NCI-H1105 (cell line): Measurements from ENCODE around the gene PSRC1.

Source experiments
- DNase-seq: peaks from one replicate; lab custom pipeline; 2025; lab: John Stamatoyannopoulos, UW

PSRC1 gene

DNA sequence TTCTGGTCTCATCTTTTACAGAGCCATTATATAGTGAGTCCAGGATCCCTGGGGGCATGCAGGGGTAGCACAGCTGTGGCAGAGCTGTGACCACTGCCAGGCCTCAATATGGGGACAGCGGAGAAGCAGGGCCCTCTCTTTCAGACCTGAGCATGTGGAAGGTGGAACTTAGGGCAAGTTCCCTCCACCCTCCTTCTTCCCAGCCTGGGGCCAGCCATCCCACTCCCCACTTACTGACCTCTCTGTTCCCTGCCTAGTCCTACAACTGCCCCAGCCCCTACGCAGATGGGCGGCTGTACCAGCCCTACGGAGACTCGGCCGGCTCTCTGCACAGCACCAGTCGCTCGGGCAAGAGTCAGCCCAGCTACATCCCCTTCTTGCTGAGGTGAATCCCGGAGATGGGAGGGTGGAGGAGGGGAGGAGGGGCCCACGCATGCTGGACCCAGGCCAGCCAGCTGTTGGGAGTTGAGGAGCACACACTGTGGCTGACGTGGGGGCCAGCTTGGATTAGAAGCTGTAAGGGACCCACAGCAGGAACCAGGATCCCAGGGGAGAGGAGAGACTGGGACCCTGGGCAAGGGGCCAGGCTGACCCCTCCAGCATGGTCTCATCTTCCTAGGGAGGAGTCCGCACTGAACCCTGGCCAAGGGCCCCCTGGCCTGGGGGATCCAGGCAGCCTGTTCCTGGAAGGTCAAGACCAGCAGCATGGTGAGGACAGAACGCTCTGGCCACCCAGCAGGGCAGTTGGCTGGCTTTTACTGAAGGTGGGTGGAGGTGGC is 10.7 kb downstream of the PSRC1 start:
- no peak for DNase-seq

DNA sequence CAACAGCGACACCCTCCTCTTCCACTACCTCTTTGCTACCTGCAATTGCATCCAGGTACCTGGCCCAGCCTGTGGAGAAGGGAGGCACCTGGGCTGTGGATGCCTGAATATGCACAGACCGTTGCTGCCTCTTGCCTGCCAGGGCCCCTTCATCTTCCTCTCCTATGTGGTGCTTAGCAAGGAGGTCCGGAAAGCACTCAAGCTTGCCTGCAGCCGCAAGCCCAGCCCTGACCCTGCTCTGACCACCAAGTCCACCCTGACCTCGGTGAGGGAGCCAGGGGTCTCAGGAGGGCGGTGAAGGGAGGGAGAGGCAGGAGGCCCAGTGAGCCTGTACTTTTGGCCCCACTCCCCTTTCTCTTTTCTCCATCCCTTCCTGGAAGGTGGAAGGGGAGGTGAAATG is 11.5 kb downstream of the PSRC1 start:
- DNase-seq, result no peak

DNA sequence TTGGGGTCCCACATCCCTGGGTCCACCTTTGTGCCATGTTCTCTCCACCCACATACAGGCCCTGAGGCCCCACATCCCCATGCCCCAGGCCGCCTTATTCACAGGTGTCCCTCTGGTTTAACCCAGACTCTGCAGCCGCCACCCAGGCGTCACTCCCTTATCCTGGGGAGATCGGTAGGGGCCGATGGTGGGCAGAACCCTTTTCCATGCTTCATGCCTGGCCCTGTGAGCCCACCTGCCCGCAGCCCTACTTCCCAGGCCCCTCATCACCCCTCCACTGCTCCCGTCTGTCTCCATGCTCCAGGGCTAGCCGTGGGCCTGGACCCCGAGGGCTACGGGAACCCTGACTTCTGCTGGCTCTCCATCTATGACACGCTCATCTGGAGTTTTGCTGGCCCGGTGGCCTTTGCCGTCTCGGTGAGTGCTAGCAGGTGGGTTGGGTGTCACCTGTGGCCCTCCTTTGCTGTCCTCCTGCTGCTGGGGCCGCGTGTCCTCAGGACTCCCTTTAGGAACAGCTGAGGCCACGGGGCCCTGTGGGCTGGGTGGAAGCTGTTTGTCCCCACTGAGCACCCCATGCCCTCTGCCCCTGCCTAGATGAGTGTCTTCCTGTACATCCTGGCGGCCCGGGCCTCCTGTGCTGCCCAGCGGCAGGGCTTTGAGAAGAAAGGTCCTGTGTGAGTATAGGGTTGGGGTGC is 12.2 kb downstream of the PSRC1 start:
- no peak for DNase-seq

- no peak for DNase-seq
Observed at GRCh38 chr1:109269981-109270622, 12.8 kb downstream of the PSRC1 start.

- no peak for DNase-seq
Observed at GRCh38 chr1:109269212-109269980, 13.5 kb downstream of the PSRC1 start.

- DNase-seq, result no peak
Observed at GRCh38 chr1:109268431-109269211, 14.3 kb downstream of the PSRC1 start.

GRCh38 chr1:109267743-109268300 is 15.1 kb downstream of the PSRC1 start:
- DNase-seq, result no peak

- no peak for DNase-seq
Observed at GRCh38 chr1:109266965-109267364, 16.0 kb downstream of the PSRC1 start.

GRCh38 chr1:109265741-109266330 is 17.1 kb downstream of the PSRC1 start:
- DNase-seq, result no peak

GRCh38 chr1:109265016-109265415 is 17.9 kb downstream of the PSRC1 start:
- no peak for DNase-seq

DNA sequence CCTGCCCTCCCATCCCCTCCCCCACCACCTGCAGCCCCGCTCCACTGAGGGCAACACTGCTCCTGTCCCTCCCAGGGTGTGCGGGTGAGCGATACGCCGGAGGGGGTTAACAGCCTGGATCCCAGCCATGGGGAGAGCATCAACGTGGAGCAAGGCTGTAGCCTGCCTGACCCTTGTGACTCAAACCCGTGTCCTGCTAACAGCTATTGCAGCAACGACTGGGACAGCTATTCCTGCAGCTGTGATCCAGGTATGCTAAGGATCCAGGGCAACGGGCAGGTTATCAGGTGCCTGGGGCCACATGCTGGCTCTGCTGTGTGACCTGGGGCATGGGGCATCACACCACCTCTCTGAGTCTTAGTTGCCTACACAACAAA is 18.6 kb downstream of the PSRC1 start:
- DNase-seq, result no peak

- no peak for DNase-seq
Observed at GRCh38 chr1:109263597-109264378, 19.2 kb downstream of the PSRC1 start.

DNA sequence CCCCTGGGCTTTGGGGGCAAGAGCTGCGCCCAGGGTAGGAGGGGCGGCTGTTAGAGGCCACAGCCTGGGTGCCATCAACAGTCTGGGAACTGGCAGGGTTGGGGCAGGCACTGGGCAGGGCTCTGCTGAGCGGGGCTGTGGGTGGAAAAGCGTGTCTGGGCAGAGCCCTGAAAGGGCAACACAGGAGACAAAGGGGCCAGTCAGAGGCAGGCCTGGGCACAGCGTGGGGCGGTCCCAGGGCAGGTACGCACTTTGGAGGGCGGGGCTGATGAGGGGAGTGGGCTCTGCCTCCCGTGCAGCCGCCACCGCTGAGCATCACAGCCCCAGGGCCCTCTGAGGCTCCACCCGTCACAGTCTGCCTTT is 19.7 kb downstream of the PSRC1 start:
- no peak for DNase-seq

GRCh38 chr1:109262231-109263055 is 20.5 kb downstream of the PSRC1 start:
- DNase-seq, result no peak

- DNase-seq, result no peak
Observed at GRCh38 chr1:109261578-109261977, 21.4 kb downstream of the PSRC1 start.

DNA sequence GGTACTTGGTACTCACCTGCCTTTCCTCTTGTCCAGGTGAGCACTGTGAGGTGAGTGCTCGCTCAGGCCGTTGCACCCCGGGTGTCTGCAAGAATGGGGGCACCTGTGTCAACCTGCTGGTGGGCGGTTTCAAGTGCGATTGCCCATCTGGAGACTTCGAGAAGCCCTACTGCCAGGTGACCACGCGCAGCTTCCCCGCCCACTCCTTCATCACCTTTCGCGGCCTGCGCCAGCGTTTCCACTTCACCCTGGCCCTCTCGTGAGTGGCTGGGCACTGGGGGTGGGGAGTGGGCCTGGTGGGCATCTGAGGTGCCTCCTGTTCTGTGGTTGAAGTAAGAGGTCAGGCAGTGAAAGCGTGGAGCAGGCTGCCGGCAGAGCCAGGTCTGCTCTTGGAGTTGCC is 21.9 kb downstream of the PSRC1 start:
- no peak for DNase-seq

- DNase-seq, result no peak
Observed at GRCh38 chr1:109259674-109260557, 23.0 kb downstream of the PSRC1 start.
